ENCODE results near the gene GSDMA.
"Not testable (repeated sequence)": the region's sequence is repeated elsewhere in the genome, so short reads cannot be mapped to it uniquely, and the experiment has no call there.

GSDMA gene

DNA sequence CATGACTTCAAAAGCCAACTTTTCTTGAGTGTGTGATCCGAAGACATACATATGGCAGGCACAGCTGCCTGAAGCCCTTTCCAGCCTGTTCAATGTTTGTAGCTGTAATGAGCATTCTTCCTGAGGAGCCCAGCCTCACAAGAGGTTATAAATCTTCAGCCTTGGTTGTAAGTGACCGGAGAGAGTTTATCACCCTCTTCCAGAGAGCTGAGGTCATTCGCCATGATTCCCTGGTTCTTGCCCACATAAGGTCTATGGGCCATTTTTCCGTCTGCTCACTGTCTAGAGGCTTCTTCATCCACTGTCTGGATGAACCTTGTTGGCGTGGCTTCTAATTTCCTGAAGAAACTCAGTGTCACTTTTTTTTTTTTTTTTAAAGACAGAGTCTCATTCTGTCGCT, 42.7 kb downstream of the GSDMA start:
- no peak overlapping the region for H3K27ac ChIP-seq (ENCODE audit: low read depth, low read length)
- no peak overlapping the region for H2BK5ac ChIP-seq (ENCODE audit: low read depth, low read length, poor library complexity)
- H2BK12ac ChIP-seq (ENCODE audit: low read length): no peak overlapping the region
- no peak overlapping the region for H3K18ac ChIP-seq (ENCODE audit: low read length)
- H3K14ac ChIP-seq (ENCODE audit: low read length): no peak overlapping the region
- H3K23ac ChIP-seq (ENCODE audit: low read length): no peak overlapping the region
- DNase-seq: no peak
- no peaks in the 10 kb centered on the region for H3K79me1 ChIP-seq (ENCODE audit: low read length)
- no peak overlapping the region for H3K4me2 ChIP-seq (ENCODE audit: low read length)
- no peak overlapping the region for H3K9ac ChIP-seq (ENCODE audit: low read length)
- H4K12ac ChIP-seq (ENCODE audit: low read depth, low read length): no peak overlapping the region
- H3K4me3 ChIP-seq (ENCODE audit: low read depth, low read length): no peak overlapping the region
- no peak overlapping the region for H2BK120ac ChIP-seq (ENCODE audit: insufficient read depth, low read length, poor library complexity)
- H3K4me1 ChIP-seq (ENCODE audit: control insufficient read depth in 1 of 2, insufficient read depth in 2 of 2, low read length in 2 of 2): no peaks in the 10 kb centered on the region
- no peak overlapping the region for H2AK5ac ChIP-seq (ENCODE audit: low read length)
- no peak overlapping the region for H2AFZ ChIP-seq (ENCODE audit: insufficient read depth, low read length, poor library complexity)
- H3K36me3 ChIP-seq (ENCODE audit: control insufficient read depth in 1 of 2, insufficient read depth in 2 of 2, low read length in 2 of 2): no peaks in the 10 kb centered on the region
- H4K8ac ChIP-seq (ENCODE audit: low read depth, low read length): no peak overlapping the region
- H3K79me2 ChIP-seq (ENCODE audit: control insufficient read depth, insufficient read depth, low read length, poor library complexity): no peaks in the 10 kb centered on the region
- no peak overlapping the region for H4K91ac ChIP-seq (ENCODE audit: low read depth, low read length)
- WGBS (ENCODE audit: extremely low coverage, insufficient coverage, insufficient read length): no CpG with 5 or more reads among the region's 6 CpGs
- H3K27me3 ChIP-seq (ENCODE audit: insufficient read depth, low read length): no peaks in the 10 kb centered on the region
- peaks cover 3% of the 10 kb centered on the region for H3K9me3 ChIP-seq (ENCODE audit: insufficient read depth, low read depth, low read length)
- H3K4ac ChIP-seq (ENCODE audit: low read depth, low read length): no peak overlapping the region

DNA sequence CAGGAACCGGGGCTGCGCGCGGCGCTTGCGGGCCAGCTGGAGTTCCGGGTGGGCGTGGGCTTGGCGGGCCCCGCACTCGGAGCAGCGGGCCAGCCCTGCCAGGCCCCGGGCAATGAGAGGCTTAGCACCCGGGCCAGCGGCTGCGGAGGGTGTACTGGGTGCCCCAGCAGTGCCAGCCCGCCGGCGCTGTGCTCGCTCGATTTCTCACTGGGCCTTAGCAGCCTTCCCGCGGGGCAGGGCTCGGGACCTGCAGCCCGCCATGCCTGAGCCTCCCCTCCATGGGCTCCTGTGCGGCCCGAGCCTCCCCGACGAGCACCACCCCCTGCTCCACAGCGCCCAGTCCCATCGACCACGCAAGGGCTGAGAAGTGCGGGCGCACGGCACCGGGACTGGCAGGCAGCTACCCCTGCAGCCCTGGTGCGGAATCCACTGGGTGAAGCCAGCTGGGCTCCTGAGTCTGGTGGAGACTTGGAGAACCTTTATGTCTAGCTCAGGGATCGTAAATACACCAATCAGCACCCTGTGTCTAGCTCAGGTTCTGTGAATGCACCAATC, 48.2 kb downstream of the GSDMA start:
- WGBS (ENCODE audit: extremely low coverage, insufficient coverage, insufficient read length): no CpG with 5 or more reads among the region's 38 CpGs
- not testable (repeated sequence) for H3K27me3 ChIP-seq (ENCODE audit: insufficient read depth, low read length); H4K12ac ChIP-seq (ENCODE audit: low read depth, low read length); H3K4me2 ChIP-seq (ENCODE audit: low read length); H3K9ac ChIP-seq (ENCODE audit: low read length); H3K23ac ChIP-seq (ENCODE audit: low read length); H2BK120ac ChIP-seq (ENCODE audit: insufficient read depth, low read length, poor library complexity); H3K4ac ChIP-seq (ENCODE audit: low read depth, low read length); H3K79me1 ChIP-seq (ENCODE audit: low read length); H4K91ac ChIP-seq (ENCODE audit: low read depth, low read length); H2AK5ac ChIP-seq (ENCODE audit: low read length); DNase-seq; H3K79me2 ChIP-seq (ENCODE audit: control insufficient read depth, insufficient read depth, low read length, poor library complexity); H3K9me3 ChIP-seq (ENCODE audit: insufficient read depth, low read depth, low read length); H3K4me1 ChIP-seq (ENCODE audit: control insufficient read depth in 1 of 2, insufficient read depth in 2 of 2, low read length in 2 of 2); H3K27ac ChIP-seq (ENCODE audit: low read depth, low read length); H2AFZ ChIP-seq (ENCODE audit: insufficient read depth, low read length, poor library complexity); H3K4me3 ChIP-seq (ENCODE audit: low read depth, low read length); H3K36me3 ChIP-seq (ENCODE audit: control insufficient read depth in 1 of 2, insufficient read depth in 2 of 2, low read length in 2 of 2); H2BK5ac ChIP-seq (ENCODE audit: low read depth, low read length, poor library complexity); H4K8ac ChIP-seq (ENCODE audit: low read depth, low read length); H3K18ac ChIP-seq (ENCODE audit: low read length); H3K14ac ChIP-seq (ENCODE audit: low read length); H2BK12ac ChIP-seq (ENCODE audit: low read length)

DNA sequence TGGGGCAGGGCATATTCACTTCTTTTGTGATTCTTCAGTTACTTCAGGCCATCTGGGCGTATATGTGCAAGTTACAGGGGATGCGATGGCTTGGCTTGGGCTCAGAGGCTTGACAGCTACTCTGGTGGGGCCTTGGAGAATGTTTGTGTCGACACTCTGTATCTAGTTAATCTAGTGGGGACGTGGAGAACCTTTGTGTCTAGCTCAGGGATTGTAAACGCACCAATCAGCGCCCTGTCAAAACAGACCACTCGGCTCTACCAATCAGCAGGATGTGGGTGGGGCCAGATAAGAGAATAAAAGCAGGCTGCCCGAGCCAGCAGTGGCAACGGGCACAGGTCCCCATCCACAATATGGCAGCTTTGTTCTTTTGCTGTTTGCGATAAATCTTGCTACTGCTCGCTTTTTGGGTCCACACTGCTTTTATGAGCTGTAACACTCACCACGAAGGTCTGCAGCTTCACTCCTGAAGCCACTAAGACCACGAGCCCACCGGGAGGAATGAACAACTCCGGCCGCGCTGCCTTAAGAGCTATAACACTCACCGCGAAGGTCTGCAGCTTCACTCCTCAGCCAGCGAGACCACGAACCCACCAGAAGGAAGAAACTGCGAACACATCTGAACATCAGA, 49.3 kb downstream of the GSDMA start:
- DNase-seq; H3K23ac ChIP-seq (ENCODE audit: low read length); H3K27me3 ChIP-seq (ENCODE audit: insufficient read depth, low read length); H3K9me3 ChIP-seq (ENCODE audit: insufficient read depth, low read depth, low read length); H4K91ac ChIP-seq (ENCODE audit: low read depth, low read length); H3K79me1 ChIP-seq (ENCODE audit: low read length); H3K79me2 ChIP-seq (ENCODE audit: control insufficient read depth, insufficient read depth, low read length, poor library complexity); H4K8ac ChIP-seq (ENCODE audit: low read depth, low read length); H4K12ac ChIP-seq (ENCODE audit: low read depth, low read length); H2AFZ ChIP-seq (ENCODE audit: insufficient read depth, low read length, poor library complexity); H2BK12ac ChIP-seq (ENCODE audit: low read length); H3K4ac ChIP-seq (ENCODE audit: low read depth, low read length); H3K9ac ChIP-seq (ENCODE audit: low read length); H3K36me3 ChIP-seq (ENCODE audit: control insufficient read depth in 1 of 2, insufficient read depth in 2 of 2, low read length in 2 of 2); H3K27ac ChIP-seq (ENCODE audit: low read depth, low read length); H2BK5ac ChIP-seq (ENCODE audit: low read depth, low read length, poor library complexity); H2BK120ac ChIP-seq (ENCODE audit: insufficient read depth, low read length, poor library complexity); H3K4me3 ChIP-seq (ENCODE audit: low read depth, low read length); H3K4me2 ChIP-seq (ENCODE audit: low read length); H3K18ac ChIP-seq (ENCODE audit: low read length); H3K4me1 ChIP-seq (ENCODE audit: control insufficient read depth in 1 of 2, insufficient read depth in 2 of 2, low read length in 2 of 2); H3K14ac ChIP-seq (ENCODE audit: low read length); H2AK5ac ChIP-seq (ENCODE audit: low read length): not testable (repeated sequence)
- WGBS (ENCODE audit: extremely low coverage, insufficient coverage, insufficient read length): no CpG with 5 or more reads among the region's 22 CpGs

DNA sequence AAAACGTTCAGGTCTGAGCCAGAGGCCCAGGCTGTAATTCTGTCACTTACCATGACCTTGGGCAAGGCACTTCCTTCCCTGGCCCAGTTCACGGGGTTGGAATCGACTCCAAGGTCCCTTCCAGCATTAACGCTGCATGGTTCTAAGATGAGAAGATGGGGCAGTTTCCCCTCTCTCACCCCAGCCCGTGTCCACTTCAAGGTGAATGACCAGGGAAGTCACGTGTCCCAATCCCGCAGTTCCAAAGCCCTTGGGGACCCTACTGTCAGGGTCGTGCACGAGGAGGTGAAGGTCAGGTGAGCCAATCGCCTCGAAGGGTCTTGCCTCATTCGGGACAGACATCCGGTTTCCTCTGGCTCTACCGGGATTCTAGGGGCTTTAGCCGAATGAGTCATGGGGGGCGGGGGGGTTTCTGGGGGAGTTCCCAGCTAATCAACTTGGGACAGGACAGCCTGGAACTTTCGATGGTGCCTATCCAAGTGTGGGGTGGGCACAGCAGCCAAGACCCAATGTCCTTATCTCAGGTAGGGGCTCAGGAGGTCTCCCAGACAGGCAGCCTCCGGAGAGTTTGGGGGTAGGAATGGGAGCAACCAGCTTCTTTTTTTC, 51.7 kb downstream of the GSDMA start:
- no peak overlapping the region for H3K23ac ChIP-seq (ENCODE audit: low read length)
- no peak overlapping the region for H3K27ac ChIP-seq (ENCODE audit: low read depth, low read length)
- H3K9me3 ChIP-seq (ENCODE audit: insufficient read depth, low read depth, low read length): no peaks in the 10 kb centered on the region
- no peaks in the 10 kb centered on the region for H3K79me2 ChIP-seq (ENCODE audit: control insufficient read depth, insufficient read depth, low read length, poor library complexity)
- no peak overlapping the region for H2BK120ac ChIP-seq (ENCODE audit: insufficient read depth, low read length, poor library complexity)
- H3K4me3 ChIP-seq (ENCODE audit: low read depth, low read length): no peak overlapping the region
- no peak overlapping the region for H3K4ac ChIP-seq (ENCODE audit: low read depth, low read length)
- DNase-seq: no peak
- H2BK12ac ChIP-seq (ENCODE audit: low read length): no peak overlapping the region
- H4K12ac ChIP-seq (ENCODE audit: low read depth, low read length): no peak overlapping the region
- H2AK5ac ChIP-seq (ENCODE audit: low read length): no peak overlapping the region
- no peak overlapping the region for H3K14ac ChIP-seq (ENCODE audit: low read length)
- H3K36me3 ChIP-seq (ENCODE audit: control insufficient read depth in 1 of 2, insufficient read depth in 2 of 2, low read length in 2 of 2): peaks cover 8 to 10% of the 10 kb centered on the region in 2 experiments
- no peak overlapping the region for H3K18ac ChIP-seq (ENCODE audit: low read length)
- H2AFZ ChIP-seq (ENCODE audit: insufficient read depth, low read length, poor library complexity): no peak overlapping the region
- no peaks in the 10 kb centered on the region for H3K79me1 ChIP-seq (ENCODE audit: low read length)
- H3K27me3 ChIP-seq (ENCODE audit: insufficient read depth, low read length): no peaks in the 10 kb centered on the region
- no peak overlapping the region for H3K9ac ChIP-seq (ENCODE audit: low read length)
- no peak overlapping the region for H4K91ac ChIP-seq (ENCODE audit: low read depth, low read length)
- H3K4me1 ChIP-seq (ENCODE audit: control insufficient read depth in 1 of 2, insufficient read depth in 2 of 2, low read length in 2 of 2): no peaks in the 10 kb centered on the region
- H3K4me2 ChIP-seq (ENCODE audit: low read length): no peak overlapping the region
- H2BK5ac ChIP-seq (ENCODE audit: low read depth, low read length, poor library complexity): no peak overlapping the region
- H4K8ac ChIP-seq (ENCODE audit: low read depth, low read length): no peak overlapping the region
- WGBS (ENCODE audit: extremely low coverage, insufficient coverage, insufficient read length): no CpG with 5 or more reads among the region's 18 CpGs

Data from trophoblast cell (in vitro differentiated cells and primary cell).